GM21619 (cell line): ENCODE results near the gene NAV1.
"Not testable (repeated sequence)": the region's sequence is repeated elsewhere in the genome, so short reads cannot be mapped to it uniquely, and the experiment has no call there.

Experiments used
- ATAC-seq: cut with Tn5 transposase; IDR thresholded peaks from one replicate; pipeline ENCODE4 v1.9.1; 2021; ENCODE audit not compliant: unreplicated experiment

Gene NAV1

DNA sequence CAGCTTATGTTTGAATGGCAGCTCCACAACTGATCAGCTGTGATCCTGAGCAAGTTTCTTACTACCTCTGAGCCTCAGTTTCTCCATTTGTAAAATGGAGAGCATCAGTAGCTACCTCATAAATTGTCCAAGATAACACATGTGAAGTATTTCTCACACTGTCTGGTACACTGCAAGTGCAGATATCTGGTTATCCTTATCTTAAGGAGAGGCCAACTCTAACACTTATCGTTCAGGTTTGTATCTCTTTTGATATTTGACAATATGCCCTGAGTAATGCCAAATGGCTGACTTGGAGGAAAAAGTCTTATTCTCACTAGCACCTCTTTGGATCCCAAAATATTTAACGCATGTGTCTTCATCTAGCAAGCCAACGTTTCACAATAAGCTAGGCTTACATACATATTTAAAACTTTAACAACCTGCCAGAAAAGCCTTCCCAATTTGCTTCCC lies 34.7 kb upstream of the NAV1 start:
- no peak for ATAC-seq

- no peak for ATAC-seq
These were observed 34.0 kb upstream of the NAV1 start for GRCh38 chr1:201504799-201505502.

DNA sequence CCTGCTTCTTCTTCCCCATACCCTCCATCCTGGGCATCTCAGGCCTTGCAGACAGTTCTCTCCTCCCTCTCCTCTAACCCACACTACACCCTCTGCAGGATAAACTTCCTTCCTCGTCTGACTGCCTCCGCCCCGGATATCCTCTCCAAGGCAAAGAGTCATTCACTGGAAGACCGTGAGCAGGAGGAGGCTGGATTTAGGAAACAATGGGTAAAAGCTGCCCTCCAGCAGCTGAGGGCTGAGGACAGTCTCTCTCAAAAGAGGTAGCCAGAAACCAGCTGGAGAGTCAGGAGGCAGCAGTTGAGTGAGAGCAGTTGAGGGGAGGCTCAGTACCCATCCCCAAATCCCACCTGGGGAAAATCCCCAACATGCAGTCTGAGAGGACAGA lies 33.4 kb upstream of the NAV1 start:
- ATAC-seq, result no peak

GRCh38 chr1:201506092-201506491 lies 32.8 kb upstream of the NAV1 start:
- ATAC-seq, result no peak

DNA sequence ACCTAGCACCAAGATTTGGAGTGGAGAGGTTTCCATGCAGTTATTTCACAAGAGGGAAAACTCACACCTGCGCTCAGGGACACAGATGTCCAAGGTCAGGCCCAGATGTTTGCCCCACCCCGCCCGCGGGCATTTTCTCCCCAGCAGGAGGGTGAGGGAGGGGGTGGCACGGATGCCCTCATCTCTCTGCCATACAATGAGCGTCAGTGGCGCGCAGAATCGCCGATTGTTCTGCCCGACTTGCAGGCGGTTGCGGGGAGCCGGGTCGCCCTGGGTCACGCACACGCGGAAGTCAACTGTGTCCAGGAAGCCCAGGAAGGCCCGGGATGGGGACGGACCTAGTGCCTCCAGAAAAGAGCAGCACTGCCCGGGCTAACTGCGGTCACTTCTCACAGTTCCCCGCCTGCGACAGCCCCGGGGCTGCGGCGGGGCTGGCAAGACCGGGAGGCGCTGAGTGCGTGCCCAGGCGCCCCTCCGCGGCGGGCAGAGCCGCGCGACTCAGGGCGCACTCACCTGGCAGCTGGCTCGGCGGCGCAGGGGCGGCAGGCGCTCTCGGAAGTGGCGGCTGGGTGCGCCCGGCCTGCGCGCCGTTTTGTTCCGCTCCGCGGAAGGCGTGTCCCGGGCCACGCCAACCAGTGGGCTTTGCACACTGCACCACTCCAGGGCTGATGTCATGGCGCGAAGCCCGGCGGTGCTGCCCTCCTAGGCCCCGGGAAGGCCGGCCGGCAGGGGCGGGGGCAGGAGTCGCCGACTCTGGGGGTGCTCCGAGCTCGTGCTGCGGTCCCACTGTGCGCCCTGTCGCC lies 32.2 kb upstream of the NAV1 start, which contains the start of gene CSRP1:
Gene CSRP1, minus strand, starts transcription at position 567 of the 803 bp plus-strand sequence. CDS start 10,820 bp downstream, outside the sequence.
- peak; percentile 80 for ATAC-seq

DNA sequence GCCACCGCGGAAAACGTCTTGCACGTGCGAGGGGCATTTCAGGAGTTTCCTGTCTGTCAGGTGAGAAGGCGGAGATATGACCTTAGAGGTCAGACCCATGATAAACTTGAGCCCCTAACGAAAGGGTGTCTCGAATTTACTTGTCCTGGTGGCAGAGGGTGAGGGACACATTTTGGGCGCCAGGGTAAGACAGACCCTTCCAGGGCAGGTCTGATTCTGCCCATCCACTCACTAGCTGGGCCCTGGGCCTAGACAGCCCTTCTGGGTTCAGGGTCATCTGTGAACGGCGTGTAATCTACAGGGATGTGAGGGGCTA lies 31.6 kb upstream of the NAV1 start:
- no peak for ATAC-seq

GRCh38 chr1:201508809-201509208 lies 30.1 kb upstream of the NAV1 start:
- no peak for ATAC-seq

DNA sequence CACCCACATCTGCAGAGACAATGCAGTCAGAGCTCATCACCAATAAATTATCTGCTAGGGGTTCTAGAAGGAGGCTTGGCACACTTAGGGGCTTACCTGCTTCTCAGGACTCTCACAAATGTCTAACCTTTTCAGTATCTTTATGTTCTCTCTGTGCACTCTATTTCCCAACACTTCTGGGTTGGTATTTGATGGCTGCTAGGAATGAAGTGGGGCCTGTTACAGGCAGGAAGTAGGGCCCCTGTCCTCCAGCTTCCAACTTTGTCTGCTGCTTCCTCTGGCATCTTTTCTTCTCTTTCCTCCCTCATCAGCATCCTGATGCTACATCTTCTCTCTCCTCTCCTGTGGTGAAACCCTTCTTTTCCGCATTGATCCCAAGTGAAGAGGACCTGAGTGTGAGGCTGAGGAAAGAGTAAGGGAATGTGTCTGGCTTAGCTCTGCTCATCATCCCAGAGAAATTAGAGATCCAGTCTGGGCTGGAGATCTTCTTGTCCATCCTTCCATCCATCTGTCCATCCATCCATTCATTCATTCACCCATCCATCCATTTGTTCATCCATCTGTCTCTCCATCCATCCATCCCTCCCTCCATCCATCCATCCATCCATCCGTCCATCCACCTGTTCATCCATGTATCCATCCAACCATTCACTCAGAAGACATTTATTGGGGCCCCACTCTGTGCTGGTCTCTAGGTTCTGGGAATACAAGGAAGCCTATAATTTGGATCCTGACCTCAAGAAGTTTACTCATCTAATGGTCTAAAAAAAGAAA lies 29.1 kb upstream of the NAV1 start:
- no peak for ATAC-seq

DNA sequence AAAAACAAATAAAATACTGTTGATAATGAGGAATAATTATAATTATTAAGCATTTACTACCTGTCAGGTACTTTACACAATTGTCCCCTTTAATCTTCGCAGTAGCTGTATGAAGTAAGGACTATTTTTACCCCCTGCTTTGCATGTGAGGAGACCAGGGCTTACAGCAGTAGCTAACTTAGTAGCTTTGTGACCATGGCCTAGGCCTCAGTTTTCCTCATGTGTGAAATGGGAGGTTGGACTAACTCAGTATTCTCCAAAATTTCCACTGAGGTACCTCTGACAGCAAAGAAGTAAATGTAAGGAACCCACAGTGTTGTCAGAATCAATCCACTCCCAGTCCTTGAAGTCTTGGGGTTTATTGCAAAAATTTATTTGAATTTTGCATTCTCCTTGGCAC lies 28.2 kb upstream of the NAV1 start:
- no peak for ATAC-seq

- ATAC-seq, result no peak
These were observed 27.5 kb upstream of the NAV1 start for GRCh38 chr1:201511396-201511940.

GRCh38 chr1:201511941-201512539 lies 26.9 kb upstream of the NAV1 start:
- peak; percentile 36 for ATAC-seq

- ATAC-seq, result no peak
These were observed 25.3 kb upstream of the NAV1 start for GRCh38 chr1:201513498-201514243.

- no peak for ATAC-seq
These were observed 24.5 kb upstream of the NAV1 start for GRCh38 chr1:201514466-201514865.

DNA sequence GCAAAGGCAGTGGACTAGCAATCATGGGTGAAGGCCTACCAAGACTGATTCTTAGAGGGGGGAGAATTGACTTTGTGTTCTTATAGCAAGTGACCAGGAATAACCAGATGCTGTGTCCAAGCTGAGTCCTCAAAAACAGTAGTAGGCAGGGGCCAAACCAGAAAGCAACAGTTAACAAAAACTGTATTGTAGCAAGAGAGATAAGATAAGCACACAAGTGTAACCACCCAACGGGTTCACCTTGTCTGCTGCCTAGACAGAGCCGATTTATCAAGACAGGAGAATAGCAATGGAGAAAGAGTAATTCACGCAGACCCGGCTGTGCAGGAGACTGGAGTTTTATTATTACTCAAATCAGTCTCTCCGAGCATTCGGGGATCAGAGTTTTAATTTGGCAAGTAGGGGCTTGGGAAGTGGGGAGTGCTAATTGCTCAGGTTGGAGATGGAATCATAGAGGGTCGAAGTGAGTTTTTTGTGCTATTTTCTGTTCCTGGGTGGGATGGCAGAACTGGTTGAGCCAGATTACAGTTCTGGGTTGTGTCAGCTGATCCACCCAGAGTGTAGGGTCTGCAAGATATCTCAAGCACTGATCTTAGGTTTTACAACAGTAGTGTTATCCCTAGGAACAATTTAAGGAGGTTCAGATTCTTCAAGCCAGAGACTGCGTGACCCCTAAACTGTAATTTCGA lies 23.7 kb upstream of the NAV1 start:
- ATAC-seq, result no peak

- no peak for ATAC-seq
These were observed 23.0 kb upstream of the NAV1 start for GRCh38 chr1:201515895-201516294.

DNA sequence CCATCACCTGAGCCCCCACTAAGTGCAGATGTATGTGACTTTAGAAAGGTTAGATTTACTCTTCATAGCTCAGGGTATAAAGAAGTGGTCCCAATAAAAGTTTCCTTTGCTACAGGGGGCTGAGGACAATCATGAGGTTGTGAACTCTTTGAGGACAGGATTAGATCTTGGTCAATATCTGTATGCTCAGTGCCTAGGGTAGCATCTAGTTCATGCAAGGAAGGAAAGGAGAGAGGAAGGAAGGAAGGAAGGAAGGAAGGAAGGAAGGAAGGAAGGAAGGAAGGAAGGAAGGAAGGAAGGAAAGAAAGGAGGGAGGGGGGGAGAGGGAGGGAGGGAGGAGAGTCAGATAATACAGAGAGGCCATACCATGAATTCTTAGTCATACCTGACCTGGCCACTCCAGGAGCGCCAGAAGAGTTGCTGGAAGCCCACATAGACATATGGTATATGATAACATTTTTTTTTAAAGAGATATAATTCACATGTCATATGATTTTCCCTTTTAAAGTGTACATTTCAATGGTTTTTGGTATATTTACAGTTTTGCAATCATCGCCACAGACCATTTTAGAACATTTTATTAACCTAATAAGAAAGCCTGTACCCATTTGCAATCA lies 22.3 kb upstream of the NAV1 start:
- no peak for ATAC-seq

- ATAC-seq, result no peak
These were observed 21.3 kb upstream of the NAV1 start for GRCh38 chr1:201517631-201518030.

DNA sequence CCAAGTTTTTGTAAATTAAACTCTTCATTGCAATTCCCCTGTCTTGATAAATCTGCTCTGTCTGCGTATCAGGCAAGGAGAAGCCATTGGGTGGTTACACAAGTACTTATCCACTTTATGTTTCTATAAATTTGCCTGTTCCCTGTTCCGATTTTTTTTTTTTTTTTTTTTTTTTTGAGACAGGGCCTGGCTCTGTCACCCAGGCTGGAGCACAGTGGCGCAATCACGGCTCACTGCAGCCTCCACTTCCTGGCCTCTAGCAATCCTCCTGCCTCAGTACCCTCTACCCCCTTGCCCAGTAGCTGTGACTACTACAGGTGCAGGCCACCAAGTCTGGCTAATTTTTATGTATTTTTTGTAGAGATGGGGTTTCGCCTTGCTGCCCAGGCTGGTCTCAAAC lies 20.9 kb upstream of the NAV1 start:
- ATAC-seq, result no peak

DNA sequence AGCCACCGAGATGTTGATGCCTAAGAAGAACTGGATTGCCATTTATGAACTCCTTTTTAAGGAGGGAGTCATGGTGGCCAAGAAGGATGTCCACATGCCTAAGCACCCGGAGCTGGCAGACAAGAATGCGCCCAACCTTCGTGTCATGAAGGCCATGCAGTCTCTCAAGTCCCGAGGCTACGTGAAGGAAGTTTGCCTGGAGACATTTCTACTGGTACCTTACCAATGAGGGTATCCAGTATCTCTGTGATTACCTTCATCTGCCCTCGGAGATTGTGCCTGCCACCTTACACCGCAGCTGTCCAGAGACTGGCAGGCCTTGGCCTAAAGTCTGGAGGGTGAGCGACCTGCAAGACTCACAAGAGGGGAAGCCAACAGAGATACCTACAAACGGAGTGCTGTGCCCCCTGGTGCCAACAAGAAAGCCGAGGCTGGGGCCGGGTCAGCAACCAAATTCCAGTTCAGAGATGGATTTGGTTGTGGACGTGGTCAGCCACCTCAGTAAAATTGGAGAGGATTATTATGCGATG lies 18.8 kb upstream of the NAV1 start:
- ATAC-seq, result not testable (repeated sequence)
